DOHH2 (cell line): Measurements from ENCODE around the gene FOXD4.
"Not testable (repeated sequence)": the region's sequence is repeated elsewhere in the genome, so short reads cannot be mapped to it uniquely, and the experiment has no call there.

Experiments
- H3F3A ChIP-seq: fragments of 200-600 bp; sonication (generic), shearing (Covaris generic); 2 replicates; pipeline ENCODE4 v1.6.0; 2016; ENCODE audit warnings: antibody characterized with exemption, mild to moderate bottlenecking; ENCODE audit not compliant: control insufficient read depth, insufficient read depth
- H3K27ac ChIP-seq: fragments of 200-600 bp; sonication (generic); 2 replicates; pipeline ENCODE4 v1.5.1; 2014; ENCODE audit warnings: low read depth, mild to moderate bottlenecking, low read length, moderate library complexity
- H3K27me3 ChIP-seq: fragments of 200-600 bp; sonication (generic); 2 replicates; pipeline ENCODE4 v1.6.1; 2014; ENCODE audit warnings: mild to moderate bottlenecking, low read length, mixed read lengths; ENCODE audit not compliant: control insufficient read depth
- H3K36me3 ChIP-seq: fragments of 200-600 bp; sonication (generic); 2 replicates; pipeline ENCODE4 v1.6.1; 2014; ENCODE audit warnings: mild to moderate bottlenecking, low read length, moderate library complexity, mixed read lengths; ENCODE audit not compliant: control insufficient read depth
- H3K4me1 ChIP-seq: fragments of 200-600 bp; sonication (generic); 2 replicates; pipeline ENCODE4 v1.6.1; 2014; ENCODE audit warnings: mild to moderate bottlenecking, low read length, mixed read lengths; ENCODE audit not compliant: control insufficient read depth
- H3K4me2 ChIP-seq: fragments of 200-600 bp; sonication (generic); 2 replicates; pipeline ENCODE4 v1.6.0; 2014; ENCODE audit warnings: mild to moderate bottlenecking, low read length, moderate library complexity
- H3K4me3 ChIP-seq: fragments of 200-600 bp; sonication (generic); 2 replicates; pipeline ENCODE4 v1.5.1; 2014; ENCODE audit warnings: mild to moderate bottlenecking, low read length, mixed read lengths
- H3K79me2 ChIP-seq: fragments of 200-600 bp; sonication (generic); 2 replicates; pipeline ENCODE4 v1.6.1; 2014; ENCODE audit warnings: mild to moderate bottlenecking, low read length, mixed read lengths; ENCODE audit not compliant: control insufficient read depth
- H3K9me2 ChIP-seq: fragments of 200-600 bp; sonication (generic); replicated peaks from 2 replicates; pipeline ENCODE4 v1.6.1; 2014; ENCODE audit warnings: mild to moderate bottlenecking, low read length, mixed read lengths; ENCODE audit not compliant: control insufficient read depth
- H3K9me3 ChIP-seq: fragments of 200-600 bp; sonication (generic); 2 replicates; pipeline ENCODE4 v1.6.1; 2014; ENCODE audit warnings: antibody characterized with exemption, low read length, mixed read lengths; ENCODE audit not compliant: control insufficient read depth, insufficient read depth
- H4K20me1 ChIP-seq: fragments of 200-600 bp; sonication (generic); 2 replicates; pipeline ENCODE4 v1.6.0; 2014; ENCODE audit warnings: low read depth, mild to moderate bottlenecking, antibody characterized with exemption, low read length, moderate library complexity; ENCODE audit not compliant: control insufficient read depth, insufficient read depth

Gene FOXD4

DNA sequence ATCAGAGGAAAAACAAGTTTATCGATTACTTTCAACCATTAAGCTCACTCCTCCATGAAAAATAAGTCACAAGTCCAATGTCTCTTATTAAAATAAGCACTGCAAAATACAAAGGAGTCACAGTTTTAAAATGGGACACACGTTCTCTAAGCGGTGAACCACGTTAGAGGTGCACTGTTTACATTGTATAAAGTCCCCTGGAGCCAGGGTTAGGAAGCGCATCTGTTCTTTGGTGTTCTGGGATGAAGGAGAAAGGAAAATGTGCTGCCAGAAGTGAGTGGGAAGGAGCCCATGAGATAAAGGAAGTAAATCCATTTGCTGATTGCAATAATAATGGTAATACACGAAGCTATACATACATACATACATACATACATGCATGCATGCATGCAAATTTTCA lies 30.4 kb downstream of the FOXD4 start:
- H3F3A ChIP-seq, H4K20me1 ChIP-seq, H3K36me3 ChIP-seq, H3K9me3 ChIP-seq, H3K79me2 ChIP-seq, H3K4me1 ChIP-seq, H3K27me3 ChIP-seq, H3K9me2 ChIP-seq, H3K4me3 ChIP-seq, H3K4me2 ChIP-seq, H3K27ac ChIP-seq: not testable (repeated sequence)

- not testable (repeated sequence) for H3K79me2 ChIP-seq, H3K9me3 ChIP-seq, H3K27ac ChIP-seq, H4K20me1 ChIP-seq, H3K27me3 ChIP-seq, H3F3A ChIP-seq, H3K4me1 ChIP-seq, H3K36me3 ChIP-seq, H3K9me2 ChIP-seq, H3K4me3 ChIP-seq, H3K4me2 ChIP-seq
Observed at GRCh38 chr9:87105-87504, 31.1 kb downstream of the FOXD4 start.

DNA sequence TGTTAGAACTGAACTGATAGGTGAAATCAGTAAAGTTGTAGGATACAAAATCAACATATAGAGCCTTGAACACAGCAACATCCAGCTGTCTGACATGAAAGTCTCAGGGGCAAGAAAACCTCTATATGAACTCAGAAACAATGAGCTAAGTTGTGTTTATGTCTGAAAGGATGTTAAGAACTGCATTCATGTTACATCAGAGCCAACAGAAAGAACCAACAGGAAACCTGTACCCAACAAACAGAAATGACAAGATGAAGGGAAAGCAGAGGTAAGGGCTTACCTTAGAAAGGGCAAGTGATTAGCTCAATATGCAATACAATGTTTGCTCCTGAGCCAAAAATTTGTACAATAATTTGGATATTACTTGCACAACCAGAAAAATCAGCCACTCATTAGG lies 31.5 kb downstream of the FOXD4 start:
- not testable (repeated sequence) for H3K27ac ChIP-seq, H3K9me2 ChIP-seq, H3K4me2 ChIP-seq, H3F3A ChIP-seq, H3K27me3 ChIP-seq, H3K36me3 ChIP-seq, H3K9me3 ChIP-seq, H3K4me3 ChIP-seq, H3K4me1 ChIP-seq, H4K20me1 ChIP-seq, H3K79me2 ChIP-seq

DNA sequence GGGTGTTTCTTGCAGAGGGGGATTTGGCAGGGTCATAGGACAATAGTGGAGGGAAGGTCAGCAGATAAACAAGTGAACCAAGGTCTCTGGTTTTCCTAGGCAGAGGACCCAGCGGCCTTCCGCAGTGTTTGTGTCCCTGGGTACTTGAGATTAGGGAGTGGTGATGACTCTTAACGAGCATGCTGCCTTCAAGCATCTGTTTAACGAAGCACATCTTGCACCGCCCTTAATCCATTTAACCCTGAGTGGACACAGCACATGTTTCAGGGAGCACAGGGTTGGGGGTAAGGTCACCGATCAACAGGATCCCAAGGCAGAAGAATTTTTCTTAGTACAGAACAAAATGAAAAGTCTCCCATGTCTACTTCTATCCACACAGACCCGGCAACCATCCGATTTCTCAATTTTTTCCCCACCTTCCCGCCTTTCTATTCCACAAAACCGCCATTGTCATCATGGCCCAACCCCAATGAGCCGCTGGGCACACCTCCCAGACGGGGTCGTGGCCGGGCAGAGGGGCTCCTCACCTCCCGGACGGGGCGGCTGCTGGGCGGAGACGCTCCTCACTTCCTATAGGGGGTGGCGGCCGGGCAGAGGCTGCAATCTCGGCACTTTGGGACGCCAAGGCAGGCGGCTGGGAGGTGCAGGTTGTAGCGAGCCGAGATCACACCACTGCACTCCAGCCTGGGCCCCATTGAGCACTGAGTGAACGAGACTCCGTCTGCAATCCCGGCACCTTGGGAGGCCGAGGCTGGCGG lies 35.1 kb downstream of the FOXD4 start:
- not testable (repeated sequence) for H3K79me2 ChIP-seq, H3K36me3 ChIP-seq

DNA sequence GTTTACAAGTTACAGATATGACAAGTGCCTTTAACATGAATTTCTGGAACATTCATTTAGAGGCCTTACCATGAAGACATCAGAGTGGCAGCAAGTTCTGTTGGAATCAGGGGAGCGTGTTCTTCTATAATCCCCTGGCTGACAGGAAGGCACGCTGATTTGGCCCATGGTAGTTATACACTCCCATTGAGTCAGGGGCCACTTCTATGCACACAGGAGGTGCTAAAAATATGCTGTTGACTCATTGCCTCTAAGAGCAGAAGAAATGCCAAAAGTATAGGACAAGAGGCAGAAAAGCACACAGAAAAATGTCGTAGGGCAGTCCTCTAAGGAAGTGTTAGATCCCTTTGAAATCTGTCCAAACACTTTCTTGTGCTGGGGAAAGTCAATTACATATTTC lies 39.9 kb downstream of the FOXD4 start:
- not testable (repeated sequence) for H4K20me1 ChIP-seq, H3K4me2 ChIP-seq, H3K9me2 ChIP-seq

More for the DNA sequence above, 35.1 kb downstream of the FOXD4 start:
- not testable (repeated sequence) for H3K4me3 ChIP-seq, H3F3A ChIP-seq, H3K9me2 ChIP-seq, H3K4me1 ChIP-seq, H3K27me3 ChIP-seq, H4K20me1 ChIP-seq, H3K4me2 ChIP-seq, H3K27ac ChIP-seq, H3K9me3 ChIP-seq

DNA sequence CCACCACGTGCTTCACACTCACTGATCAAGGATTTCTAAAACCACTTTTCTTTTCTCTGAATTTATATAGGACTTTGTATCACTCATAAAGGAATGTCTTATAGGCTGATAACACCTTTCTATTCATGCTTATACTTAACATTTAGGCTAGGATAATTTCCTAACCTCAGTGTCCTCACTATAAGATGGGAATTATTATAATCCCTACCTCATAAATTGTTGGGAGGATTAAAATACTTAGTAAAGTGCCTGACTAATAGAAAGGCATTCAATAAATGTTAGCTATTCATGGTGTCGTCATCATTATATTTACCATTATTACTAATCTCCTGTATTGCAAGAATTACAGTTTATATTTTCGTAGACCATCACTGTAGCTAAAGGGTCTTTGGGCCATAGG lies 41.8 kb downstream of the FOXD4 start:
- H3K4me1 ChIP-seq, H3K9me3 ChIP-seq: not testable (repeated sequence)

More for the DNA sequence above, 39.9 kb downstream of the FOXD4 start:
- H3K36me3 ChIP-seq, H3K4me3 ChIP-seq, H3K79me2 ChIP-seq, H3F3A ChIP-seq, H3K9me3 ChIP-seq, H3K4me1 ChIP-seq, H3K27me3 ChIP-seq, H3K27ac ChIP-seq: not testable (repeated sequence)

GRCh38 chr9:73900-74525 lies 44.2 kb downstream of the FOXD4 start:
- not testable (repeated sequence) for H3K4me3 ChIP-seq, H3F3A ChIP-seq

More for the DNA sequence above, 41.8 kb downstream of the FOXD4 start:
- H3K4me3 ChIP-seq, H3F3A ChIP-seq, H3K27me3 ChIP-seq, H4K20me1 ChIP-seq, H3K27ac ChIP-seq, H3K36me3 ChIP-seq, H3K4me2 ChIP-seq, H3K79me2 ChIP-seq, H3K9me2 ChIP-seq: not testable (repeated sequence)

DNA sequence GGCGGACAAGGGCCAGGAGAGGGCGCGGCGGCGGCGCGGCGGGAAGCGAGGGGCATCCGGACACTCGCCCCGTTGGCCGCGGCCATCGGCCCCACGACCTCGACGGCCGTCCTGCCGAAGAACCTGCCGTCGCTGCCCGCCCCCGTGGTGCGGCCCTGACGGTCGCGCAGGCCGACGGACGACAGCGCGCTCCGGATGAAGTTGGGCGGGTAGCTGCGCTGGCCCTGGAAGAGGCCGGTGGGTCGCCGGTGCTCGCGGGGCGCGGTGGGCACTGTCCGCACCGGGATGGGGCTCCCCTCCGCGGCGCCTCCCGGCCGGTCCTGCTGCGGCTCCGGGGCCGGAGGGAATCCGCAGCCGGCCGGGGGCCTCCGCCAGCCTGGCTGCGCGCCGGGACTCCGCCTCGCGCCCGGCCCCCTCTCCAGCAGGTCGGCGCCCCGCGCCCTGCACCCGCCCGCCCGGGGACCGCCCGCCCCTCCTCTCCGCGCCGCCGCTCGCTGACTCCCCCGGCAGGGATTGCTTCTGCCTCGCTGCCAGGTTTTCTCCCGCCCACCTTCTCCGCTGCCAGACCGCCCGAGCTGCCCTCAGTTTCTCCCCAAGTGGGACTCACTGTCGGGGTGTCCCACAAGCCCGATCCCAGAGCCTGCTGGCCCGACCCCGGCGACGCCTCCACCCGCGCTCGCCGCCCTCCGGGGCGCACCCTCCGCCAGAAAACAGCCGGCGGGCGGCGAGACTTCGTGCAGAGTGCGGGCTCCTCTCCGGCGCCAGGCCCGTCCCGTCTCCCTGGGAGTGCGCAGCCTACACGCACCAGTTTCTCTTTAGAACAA lies 44.9 kb downstream of the FOXD4 start:
- not testable (repeated sequence) for H3K27me3 ChIP-seq, H3K4me2 ChIP-seq, H3K4me1 ChIP-seq, H3F3A ChIP-seq, H3K9me2 ChIP-seq, H4K20me1 ChIP-seq, H3K9me3 ChIP-seq, H3K79me2 ChIP-seq, H3K36me3 ChIP-seq, H3K27ac ChIP-seq, H3K4me3 ChIP-seq

More at GRCh38 chr9:73900-74525, 44.2 kb downstream of the FOXD4 start:
- H3K9me3 ChIP-seq, H3K27me3 ChIP-seq, H3K4me1 ChIP-seq, H3K79me2 ChIP-seq, H4K20me1 ChIP-seq, H3K36me3 ChIP-seq, H3K9me2 ChIP-seq, H3K27ac ChIP-seq, H3K4me2 ChIP-seq: not testable (repeated sequence)
